HG02870 (cell line): ENCODE measurements around the gene DNAAF3.
"Not testable (repeated sequence)": the region's sequence is repeated elsewhere in the genome, so short reads cannot be mapped to it uniquely, and the experiment has no call there.

Experiments
- ATAC-seq: cut with Tn5 transposase; IDR thresholded peaks from one replicate; pipeline ENCODE4 v1.9.1; 2021; ENCODE audit warnings: mild to moderate bottlenecking, moderate library complexity; ENCODE audit not compliant: unreplicated experiment

DNAAF3 gene

DNA sequence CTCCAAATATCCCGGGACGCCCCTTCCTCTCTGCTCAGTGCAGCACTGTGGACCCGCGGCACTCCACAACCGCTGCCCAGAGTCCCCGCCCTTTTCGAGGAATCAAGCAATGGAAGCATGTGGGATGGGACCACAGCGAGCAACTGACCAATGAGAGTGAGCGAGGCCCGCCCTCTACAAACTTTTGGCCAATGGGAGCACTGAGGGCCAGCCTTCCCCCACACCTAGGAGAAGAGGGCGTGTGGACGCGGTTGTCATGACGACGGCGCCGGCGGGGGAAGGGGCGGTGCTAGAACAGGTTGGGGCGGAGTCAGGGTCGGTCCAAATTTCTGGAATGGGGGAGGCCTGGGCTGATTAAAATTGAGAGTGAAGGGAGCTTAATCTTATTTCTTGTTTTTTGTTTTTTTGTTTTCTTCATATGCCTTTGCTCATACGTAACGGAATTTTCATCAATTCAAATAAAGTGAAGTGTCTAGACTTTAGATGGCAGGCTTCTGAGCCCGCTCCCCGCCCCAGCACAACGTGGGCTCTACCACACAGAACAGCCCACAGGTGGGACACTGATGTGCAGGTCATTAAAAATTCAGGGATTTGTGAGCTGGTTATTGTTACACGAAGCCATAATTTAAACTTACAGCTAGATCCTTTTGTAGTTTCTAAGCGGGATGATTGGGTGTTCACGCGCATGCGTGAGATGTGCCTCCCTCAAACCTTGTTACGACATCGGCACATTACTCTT is at the start of gene DNAAF3:
TSS of gene DNAAF3 (minus strand) at position 84 of the 739 bp plus-strand sequence. CDS start 200 bp downstream, outside the sequence.
- peak; percentile 80 for ATAC-seq

DNA sequence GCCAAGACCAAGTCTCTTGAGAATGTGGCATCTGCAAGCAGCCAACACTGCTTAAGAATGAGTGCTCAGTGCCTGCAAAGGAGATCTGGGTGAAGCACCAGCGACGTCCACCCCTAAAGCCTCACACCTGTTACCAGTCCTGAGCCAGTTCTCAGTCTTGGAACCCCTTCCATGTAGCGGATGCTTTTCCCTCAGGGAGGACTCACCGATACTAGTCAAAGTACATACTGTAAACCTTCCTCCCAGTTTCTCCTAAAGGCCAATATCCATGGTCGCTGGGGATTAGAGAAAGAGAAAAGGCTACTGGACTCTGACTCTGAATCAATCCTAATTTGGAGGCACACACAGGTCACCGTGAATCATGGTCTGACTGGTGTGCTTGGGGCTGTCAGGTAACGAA is 47.1 kb upstream of the DNAAF3 start:
- no peak for ATAC-seq

DNA sequence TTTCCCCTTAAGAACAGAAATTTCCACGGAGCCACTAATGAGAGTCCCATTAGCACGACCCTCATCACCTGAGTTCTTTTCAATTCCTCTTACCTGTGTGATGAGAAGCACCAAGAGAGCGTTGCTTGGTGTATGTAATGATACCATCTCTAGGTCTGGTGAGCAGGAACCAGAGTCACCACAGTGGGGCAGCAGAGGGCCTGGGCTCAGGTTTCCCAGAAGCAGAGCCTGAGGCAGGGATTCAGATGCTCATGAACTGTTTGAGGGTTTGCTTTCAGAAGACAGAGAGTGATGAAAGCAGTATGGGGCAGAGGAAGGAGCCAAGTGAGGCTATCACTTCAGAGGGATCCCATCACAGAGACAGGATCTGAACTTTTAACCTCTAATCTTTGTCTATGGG is 46.0 kb upstream of the DNAAF3 start:
- ATAC-seq, result no peak

DNA sequence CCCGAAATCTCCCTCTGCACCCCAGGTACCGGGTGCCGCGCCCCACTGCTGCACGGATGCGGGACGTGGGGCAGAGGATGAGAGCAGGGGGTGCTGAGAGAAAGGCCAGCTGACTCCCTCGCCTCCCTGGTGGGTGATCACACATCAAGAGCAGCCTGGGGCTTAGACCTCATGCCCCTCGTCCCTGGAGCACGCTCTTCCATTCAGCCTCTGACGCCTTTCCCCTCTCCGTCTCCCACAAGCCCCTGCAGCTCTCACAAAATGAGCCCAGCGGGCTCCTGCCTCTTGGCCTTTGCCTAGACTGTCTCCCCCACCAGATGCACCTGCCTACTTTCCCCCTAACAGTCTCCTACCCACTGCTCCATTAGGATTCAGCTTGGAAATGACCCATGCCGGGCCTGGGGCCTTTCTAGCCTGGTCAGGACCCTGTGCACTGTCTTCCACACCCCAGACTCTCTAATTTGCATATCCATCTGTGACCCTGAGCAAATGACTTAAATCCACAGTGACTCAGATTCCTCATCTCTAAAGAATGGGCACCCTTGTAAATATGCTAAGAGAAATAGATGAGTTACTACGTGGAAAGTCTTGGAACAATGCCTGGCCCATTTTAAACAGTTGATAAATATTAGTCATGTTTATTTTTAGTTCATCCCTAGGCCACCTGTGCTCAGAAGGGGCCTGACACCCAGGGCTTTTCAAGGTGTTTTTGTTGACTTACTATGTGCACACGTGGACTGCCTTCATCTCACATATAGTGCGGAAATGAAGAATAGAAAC is 43.5 kb upstream of the DNAAF3 start:
- ATAC-seq, result no peak

DNA sequence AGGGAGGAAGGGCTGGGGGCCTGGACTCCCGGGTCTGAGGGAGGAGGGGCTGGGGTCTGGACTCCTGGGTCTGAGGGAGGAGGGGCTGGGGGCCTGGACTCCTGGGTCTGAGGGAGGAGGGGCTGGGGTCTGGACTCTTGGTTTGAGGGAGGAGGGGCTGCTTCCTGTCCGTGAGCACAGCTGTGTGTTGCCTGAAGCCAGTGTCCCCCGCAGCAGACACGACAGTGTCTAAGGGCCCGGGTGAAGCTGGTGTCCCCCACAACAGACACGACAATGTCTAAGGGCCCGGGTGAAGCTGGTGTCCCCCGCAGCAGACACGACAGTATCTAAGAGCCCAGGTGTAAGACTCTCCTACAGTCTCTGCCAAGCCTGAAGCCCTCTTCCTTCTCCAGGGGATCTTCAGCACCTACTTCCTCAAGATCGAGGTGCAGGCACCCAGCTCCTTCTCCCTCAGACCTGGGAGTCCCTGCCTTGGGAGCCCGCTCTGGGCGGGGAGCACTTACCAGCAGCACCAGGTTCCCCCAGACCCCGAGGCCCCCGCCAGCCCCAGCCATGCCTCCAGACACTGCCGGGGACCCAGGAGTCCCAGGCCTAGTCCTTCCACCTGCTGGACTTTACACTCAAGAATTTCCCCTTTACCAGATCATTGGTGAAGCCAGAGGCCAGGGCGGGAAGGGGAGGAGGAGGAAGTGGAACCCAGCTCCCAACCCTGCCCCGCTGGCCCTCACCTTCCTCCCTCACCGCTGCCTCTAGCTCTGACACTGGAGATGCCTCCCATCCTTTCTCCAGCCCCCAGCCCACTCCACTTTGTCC is 42.7 kb upstream of the DNAAF3 start, which contains the start of gene PTPRH:
TSS of gene PTPRH (minus strand) at position 622 of the 813 bp plus-strand sequence. CDS start at position 554, 68 bp downstream.
- no peak for ATAC-seq

DNA sequence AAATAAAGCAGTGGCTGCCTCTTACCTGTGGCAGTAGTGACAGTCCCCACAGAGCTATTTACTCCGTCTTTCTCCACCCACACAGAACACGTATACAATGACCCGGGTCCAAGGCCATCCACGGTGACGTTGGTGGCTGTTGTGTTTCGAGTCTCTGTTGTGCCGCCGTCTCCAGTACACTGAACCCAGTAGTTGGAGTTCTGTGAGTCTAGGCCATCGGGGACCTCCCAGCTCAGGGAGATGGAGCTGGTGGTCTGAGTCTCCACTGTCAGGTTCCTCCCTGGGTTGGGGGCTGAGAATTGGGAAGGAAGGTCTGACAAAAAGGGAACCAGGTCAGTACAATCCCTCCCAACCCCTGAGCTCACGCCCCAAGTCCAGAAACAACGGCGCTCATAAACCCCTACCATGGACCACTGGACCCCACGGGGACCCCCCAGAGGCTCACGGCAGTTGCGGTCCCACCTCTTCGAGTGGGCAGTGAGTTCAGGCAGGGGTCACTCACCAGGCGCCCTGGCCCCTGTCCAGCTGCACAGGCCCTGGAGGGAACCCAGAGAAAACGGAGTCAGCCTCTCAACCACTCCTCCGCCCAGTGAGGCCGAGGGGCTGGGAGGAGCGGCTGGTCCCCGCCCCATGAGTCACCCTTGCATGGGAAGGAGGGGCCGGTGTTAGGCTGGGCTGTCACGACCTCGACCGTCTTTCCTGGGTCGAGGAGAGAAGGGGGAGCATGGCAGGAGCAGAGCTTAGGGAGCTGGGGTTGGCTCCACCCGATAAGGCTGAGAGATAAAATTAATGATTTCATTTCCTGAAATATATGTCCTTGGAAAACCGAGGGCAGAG is 40.5 kb upstream of the DNAAF3 start:
- ATAC-seq, result no peak

DNA sequence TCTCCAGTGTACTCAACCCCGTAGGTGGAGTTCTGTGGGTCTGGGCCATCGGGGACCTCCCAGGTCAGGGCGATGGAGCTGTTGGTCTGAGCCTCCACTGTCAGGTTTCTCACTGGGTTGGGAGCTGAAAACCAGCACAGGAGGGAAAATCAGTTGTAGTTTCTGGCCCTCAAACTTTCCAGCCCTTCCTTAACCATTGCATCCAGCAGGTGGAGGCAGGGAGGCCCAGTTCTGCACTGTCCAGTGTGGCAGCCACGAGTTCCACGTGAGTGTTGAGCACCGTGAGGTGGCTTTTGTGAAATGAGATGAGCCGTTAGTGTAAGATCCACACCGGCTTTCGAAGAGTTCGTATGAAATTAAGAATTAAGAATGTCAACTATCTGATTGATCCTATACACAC is 35.8 kb upstream of the DNAAF3 start:
- not testable (repeated sequence) for ATAC-seq

DNA sequence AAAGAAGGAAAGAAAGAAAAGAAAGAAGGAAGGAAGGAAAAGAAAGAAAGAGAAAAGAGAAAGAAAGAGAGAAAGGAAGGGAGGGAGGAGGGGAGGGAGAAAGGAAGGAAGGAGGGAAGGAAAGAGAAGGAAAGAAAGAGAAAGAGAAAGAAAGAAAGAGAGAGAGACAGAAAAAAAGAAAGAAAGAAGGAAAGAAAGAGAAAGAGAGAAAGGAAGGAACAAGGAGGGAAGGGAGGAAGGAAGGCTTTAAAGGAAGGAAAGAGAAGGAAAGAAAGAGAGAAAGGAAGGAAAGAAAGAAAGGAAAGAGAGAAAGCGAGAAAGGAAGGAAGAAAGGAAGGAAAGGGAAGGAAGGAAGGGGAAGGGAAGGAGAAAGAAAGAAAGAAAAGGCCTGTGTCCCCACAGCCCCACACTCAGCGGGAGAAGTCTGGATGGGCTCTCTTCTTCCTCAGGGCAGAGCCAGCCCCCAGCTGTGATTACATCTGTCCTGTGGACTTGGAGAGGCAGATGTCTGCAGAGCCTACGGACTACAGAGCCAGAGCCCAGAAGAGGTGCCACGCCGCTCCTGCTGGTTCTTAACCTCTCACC is 33.3 kb upstream of the DNAAF3 start:
- no peak for ATAC-seq

DNA sequence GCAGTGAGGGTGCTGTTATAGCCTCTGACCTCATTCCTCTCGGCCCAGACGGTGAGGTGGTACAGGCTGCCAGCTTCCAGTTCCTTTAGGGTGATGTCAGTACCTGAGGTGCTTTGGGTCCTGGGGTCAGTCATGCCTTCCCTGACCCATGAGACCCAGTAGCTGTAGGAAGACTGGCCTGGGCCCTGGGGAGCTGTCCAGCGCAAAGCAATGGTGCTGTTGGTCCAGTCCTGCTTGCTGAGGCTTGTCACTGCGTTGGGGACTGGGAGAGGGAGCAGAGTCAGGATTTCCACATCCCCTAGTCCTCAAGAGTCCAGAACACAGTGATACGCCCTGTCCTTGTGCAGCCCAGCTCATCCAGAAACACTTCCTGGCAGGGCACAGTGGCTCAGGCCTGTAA is 32.2 kb upstream of the DNAAF3 start:
- no peak for ATAC-seq

DNA sequence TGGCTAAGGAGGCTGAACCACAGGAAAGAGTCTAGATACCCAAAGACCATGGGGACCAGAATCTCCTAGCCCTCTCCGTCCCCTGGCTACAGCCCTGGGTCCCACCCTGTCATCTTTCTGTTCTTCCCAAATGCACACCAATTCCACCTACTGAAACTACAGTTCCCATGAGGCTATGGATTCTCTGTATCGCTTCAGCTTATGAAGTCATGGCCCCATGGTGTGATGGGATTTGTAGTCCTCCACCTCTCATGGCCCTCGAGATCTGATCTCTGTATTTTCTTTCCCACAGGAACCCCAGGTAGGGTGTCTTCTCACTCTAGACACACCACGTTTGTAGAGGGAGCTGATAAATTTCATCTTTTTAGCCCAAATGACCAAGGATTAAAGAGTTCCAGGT is 31.1 kb upstream of the DNAAF3 start:
- no peak for ATAC-seq

DNA sequence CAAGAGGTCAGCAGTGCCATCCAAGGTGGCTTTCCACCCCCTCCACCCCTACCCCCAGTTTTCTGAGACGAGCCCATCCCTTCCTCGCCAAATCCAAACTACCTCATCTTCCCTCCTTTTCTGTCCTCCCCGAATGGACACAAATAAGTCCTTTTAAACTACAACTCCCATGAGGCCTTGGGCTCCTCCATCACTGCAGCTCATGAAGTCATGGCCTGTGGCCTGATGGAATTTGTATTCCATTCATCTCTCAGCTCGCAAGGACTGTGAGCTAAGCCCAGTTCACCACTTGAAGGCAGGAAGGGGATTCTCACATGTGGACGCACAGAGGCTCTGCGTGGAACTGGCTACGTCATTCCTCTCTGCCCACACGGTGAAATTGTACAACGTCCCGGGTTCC is 30.4 kb upstream of the DNAAF3 start:
- no peak for ATAC-seq

DNA sequence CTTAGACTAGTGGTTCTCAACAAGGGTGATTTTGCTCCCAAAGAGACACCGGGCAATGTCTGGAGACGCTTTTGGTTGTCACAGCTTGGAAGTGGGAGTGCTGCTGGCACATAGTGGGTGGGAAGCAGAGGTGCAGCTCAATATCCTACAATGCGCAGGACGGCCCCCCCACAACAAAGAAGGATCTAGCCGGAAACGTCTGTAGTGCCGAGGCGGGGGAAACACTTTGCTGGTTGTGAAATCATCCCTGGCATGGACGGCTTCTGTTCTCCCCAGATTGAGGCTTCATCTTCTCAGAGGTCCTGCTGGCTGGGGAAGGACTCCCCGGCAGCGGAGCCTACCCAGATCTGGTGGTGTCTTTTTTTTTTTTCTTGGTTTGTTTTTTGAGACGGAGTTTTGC is 27.1 kb upstream of the DNAAF3 start:
- no peak for ATAC-seq

DNA sequence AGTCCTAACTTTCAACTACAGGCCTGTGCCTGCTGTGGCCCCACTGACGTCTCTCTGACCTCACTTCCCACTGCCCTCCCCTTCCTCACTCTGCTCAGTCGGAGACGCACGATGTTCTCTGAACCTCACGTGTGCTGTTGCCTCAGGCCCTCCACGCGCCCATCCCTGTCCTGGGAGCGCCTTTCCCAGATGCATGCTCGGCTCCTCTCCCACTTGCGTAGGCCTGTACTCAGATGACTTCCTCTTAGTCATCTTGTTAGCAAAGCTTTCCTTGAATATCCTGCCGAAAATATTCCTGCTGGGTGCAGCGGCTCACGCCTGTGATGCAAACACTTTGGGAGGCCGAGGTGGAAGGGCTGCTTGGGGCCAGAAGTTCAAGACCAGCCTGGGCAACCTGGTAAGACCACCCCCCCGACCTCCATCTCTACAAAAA is 23.0 kb upstream of the DNAAF3 start:
- ATAC-seq, result no peak

DNA sequence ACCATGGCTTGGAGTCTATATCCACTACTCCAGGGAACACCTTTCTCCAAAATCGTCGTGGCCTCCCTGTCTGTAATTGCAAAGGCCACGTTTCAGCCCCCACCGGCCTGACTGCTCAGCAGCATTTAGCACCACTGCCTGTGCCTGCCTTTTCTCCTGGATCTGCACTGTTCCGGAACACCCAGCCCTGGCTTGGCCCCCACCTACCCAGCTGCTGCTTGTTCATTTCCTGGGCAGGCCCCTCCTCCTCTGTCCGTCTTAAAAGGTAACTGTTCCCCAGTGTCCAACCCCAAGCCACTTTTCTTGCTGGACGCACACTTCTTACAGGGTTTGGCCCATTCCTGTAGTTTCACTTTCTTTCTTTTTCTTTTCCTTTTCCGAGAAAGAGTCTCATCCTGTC is 22.2 kb upstream of the DNAAF3 start:
- ATAC-seq, result no peak

DNA sequence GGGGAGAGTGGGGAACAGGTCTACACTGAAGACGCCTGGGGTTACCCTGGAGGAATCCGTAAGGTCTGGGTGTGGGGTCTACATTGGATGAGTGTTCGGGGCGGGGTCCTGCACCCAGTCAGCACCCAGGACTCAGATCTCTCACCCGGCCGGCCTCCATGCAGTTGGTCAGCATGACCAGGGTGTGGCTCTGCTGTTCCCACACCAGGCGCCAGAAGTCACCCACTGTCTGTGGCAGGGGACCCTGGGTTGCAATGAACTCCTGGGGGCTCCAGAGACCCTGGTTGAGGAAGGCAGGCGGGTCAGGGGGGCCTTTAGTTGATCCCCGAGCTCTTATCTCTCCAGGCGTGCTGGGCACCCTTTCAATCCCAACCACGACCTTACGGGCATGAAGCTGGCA is 19.7 kb upstream of the DNAAF3 start:
- no peak for ATAC-seq

DNA sequence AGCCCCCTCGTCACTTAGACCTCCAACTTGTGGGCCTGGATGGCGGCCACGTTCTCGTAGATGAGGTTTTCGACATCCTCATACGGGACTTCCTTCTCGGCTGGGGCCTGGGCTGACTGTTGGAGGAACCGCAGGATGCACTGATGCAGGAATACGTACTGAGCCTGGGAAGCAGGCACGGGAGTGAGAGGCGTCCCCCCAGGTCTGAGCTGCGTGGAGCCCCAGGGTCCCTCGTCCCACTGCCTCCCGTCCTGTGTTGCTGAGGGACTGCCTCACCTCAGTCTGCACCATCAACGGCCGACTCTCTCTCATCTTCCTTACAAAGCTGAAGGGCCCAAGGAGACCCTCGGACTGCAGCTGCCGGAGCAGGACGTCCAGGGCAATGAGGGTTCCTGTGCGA is 15.3 kb upstream of the DNAAF3 start:
- ATAC-seq, result no peak

DNA sequence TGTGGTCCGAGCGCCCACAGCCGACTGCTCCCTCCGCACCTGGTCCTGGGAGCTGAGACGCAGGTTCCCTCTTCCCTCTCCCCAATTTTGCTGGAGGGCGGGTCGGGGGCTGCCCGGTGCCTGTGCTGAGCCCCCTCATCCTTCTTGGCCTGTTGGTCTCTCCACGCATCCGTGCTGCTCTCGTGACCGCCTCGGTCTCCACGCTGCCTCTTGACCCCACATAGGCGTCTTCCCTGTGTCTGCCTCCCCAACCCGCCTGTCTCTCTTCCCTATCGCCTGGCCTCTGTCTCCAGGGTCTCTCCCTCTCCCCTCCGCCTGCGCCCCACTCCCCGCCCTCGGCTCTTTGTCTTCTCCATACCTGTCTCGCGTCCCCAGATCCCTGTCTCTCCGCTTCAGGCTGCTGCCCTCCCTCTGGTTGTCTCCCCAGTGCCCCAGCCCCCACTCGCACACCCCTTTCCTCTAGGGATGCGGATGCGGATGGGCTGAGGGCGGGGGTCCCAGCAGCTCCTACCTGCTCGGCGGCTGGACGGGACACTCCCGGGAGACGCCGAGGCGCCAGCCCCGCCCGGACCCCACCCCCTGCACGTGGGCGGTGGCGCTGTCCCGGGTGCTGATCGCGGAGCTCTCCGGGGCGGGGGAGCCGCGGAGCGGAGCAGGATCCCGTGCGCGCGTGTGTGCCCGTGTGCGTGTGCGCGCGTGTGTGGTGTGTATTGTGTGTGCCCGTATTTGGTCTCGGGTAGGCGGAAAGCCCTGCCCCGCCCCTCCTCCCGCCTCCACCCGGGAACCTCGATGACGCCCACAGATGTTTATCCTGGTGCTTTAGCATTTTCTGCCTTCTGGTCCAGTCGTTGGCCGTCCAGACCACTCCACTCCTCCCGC is 13.4 kb upstream of the DNAAF3 start, which contains the start of gene SYT5:
TSS of gene SYT5 (minus strand) at position 684 of the 879 bp plus-strand sequence. CDS start 1,248 bp downstream, outside the sequence.
- no peak for ATAC-seq

DNA sequence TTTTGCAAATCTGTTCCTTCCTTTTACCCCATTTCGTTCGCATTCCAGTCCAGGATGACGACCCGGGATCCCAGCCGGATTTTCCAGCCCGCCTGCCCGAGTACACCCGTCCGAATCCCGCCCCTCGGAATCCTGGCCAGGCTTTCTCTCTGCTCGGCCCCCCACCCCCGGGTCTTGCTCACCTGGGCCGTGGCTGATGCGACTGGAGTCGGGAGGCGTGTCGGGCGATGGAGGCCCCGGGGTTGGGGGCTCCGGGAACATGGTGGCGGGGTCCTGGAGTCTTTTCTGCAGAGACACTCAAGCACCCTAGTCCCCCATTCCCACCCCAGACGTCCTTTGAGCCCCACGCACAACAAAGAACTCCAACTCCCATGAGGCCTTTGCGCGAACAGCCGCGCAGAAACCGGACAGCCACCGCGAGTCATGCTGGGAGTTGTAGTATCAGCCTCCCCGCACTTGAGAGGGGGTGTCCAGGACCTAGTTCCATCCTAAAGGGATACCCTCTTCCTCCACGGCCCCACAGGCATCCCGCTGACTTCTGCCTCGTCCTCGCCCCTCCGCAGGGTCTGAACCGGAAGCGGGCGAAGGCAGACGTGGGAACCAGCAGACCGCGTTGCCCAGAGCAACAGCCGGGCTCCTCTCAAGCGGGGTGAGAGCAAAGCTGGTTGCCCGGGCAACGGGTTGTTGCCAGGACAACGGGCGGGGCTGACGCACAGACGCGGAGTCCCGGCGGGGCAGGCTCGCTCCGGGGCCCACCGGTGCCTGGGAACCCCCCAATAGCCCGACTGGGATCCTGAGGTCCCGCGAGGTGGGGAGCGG is 12.6 kb upstream of the DNAAF3 start:
- peak; percentile 61 for ATAC-seq
